Jurkat, Clone E6-1 (cell line): ENCODE measurements around the gene RPL27.
"Not testable (repeated sequence)": the region's sequence is repeated elsewhere in the genome, so short reads cannot be mapped to it uniquely, and the experiment has no call there.

Experiments used
- DNase-seq: peaks from one replicate; pipeline ENCODE4 v3.0.0-alpha.2; 2011; ENCODE audit warnings: low read depth, low spot score
- H3K4me3 ChIP-seq: 2 replicates; pipeline ENCODE4 v1.5.1; 2011; ENCODE audit warnings: mild to moderate bottlenecking, low read length, control low read depth, moderate library complexity

The RPL27 gene

GRCh38 chr17:42989726-42990652, 8.2 kb upstream of the RPL27 start:
- no peak overlapping the region for H3K4me3 ChIP-seq
- no peak for DNase-seq

- DNase-seq = no peak
- no peak overlapping the region for H3K4me3 ChIP-seq
These were observed 6.7 kb upstream of the RPL27 start for GRCh38 chr17:42991471-42991870.

GRCh38 chr17:42992872-42993271, 5.3 kb upstream of the RPL27 start:
- DNase-seq = no peak
- H3K4me3 ChIP-seq = no peak overlapping the region

- DNase-seq = not testable (repeated sequence)
These were observed 4.3 kb upstream of the RPL27 start for GRCh38 chr17:42993913-42994312.

GRCh38 chr17:42997390-42997983, 732 bp upstream of the RPL27 start:
- no peak for DNase-seq
- peak overlapping the region; percentile 50 for H3K4me3 ChIP-seq

More at GRCh38 chr17:42993913-42994312, 4.3 kb upstream of the RPL27 start:
- not testable (repeated sequence) for H3K4me3 ChIP-seq

- DNase-seq = no peak
- H3K4me3 ChIP-seq = peak overlapping the region; percentile 79
These were observed 845 bp downstream of the RPL27 start for GRCh38 chr17:42999003-42999525.

- not testable (repeated sequence) for H3K4me3 ChIP-seq, DNase-seq
These were observed 2.7 kb downstream of the RPL27 start for GRCh38 chr17:43000894-43001293.

- DNase-seq = no peak
- no peak overlapping the region for H3K4me3 ChIP-seq
These were observed 5.4 kb downstream of the RPL27 start for GRCh38 chr17:43003542-43004172.

GRCh38 chr17:43006639-43007551, 8.7 kb downstream of the RPL27 start, which contains the start of gene IFI35:
Gene IFI35, plus strand, starts transcription at chr17:43006784. Its CDS starts 164 bp downstream, at chr17:43006948.
- peak within 1 kb of the TSS; percentile 69 for H3K4me3 ChIP-seq
- peak; percentile 78 for DNase-seq

- no peak for DNase-seq
- no peak overlapping the region for H3K4me3 ChIP-seq
These were observed 12.6 kb downstream of the RPL27 start for GRCh38 chr17:43010667-43011308.

GRCh38 chr17:43011728-43012472, 13.7 kb downstream of the RPL27 start:
- no peak for DNase-seq
- H3K4me3 ChIP-seq = no peak overlapping the region

- no peak for DNase-seq
- H3K4me3 ChIP-seq = no peak overlapping the region
These were observed 15.1 kb downstream of the RPL27 start for GRCh38 chr17:43013296-43013695.

GRCh38 chr17:43014020-43014648, 15.9 kb downstream of the RPL27 start:
- DNase-seq = no peak
- H3K4me3 ChIP-seq = no peak overlapping the region

- DNase-seq = no peak
- H3K4me3 ChIP-seq = no peak overlapping the region
These were observed 16.7 kb downstream of the RPL27 start for GRCh38 chr17:43014649-43015542.

- DNase-seq = no peak
- no peak overlapping the region for H3K4me3 ChIP-seq
These were observed 17.4 kb downstream of the RPL27 start for GRCh38 chr17:43015579-43015978.

GRCh38 chr17:43016216-43016615, 18.0 kb downstream of the RPL27 start:
- DNase-seq = no peak
- H3K4me3 ChIP-seq = no peak overlapping the region
